Measurements from ENCODE around the gene RTKN. TPM values are rescaled to one million over a fixed set of nuclear protein-coding genes. Genes with fewer than 3 reads are reported as not detected.

RTKN gene
- total and polyA plus RNA-seq, 2 of the 13 experiments (the other 11 are each of a cell fraction or from before 2014, with no cell fraction given), result 159 to 166 TPM

GRCh38 chr2:74391580-74392448 is 49.9 kb downstream of the RTKN start (continued):
- peak; percentile 76; the same call in 1 of the 2 replicates for TF ChIP-seq DMAP1 (CRISPR knock-in tag; IDR thresholded peaks at IDR 0.05)
- no peak for TF ChIP-seq RBM22 (optimal IDR thresholded peaks at IDR 0.05; ENCODE audit: low read length)
- TF ChIP-seq KLF12 (CRISPR knock-in tag; IDR thresholded peaks at IDR 0.05; ENCODE audit: borderline replicate concordance), result peak; percentile 65; the same call in 1 of the 2 replicates
- no peak for TF ChIP-seq NFRKB (IDR thresholded peaks at IDR 0.05)
- TF ChIP-seq KDM5A (IDR thresholded peaks at IDR 0.05; ENCODE audit: borderline replicate concordance, low read length), result peak; percentile 93
- peak; percentile 62 for TF ChIP-seq FOXK1 (CRISPR knock-in tag; IDR thresholded peaks at IDR 0.05; ENCODE audit: borderline replicate concordance, low read depth)
- peak; percentile 72; the same call in 1 of the 2 replicates for TF ChIP-seq TARDBP (CRISPR knock-in tag; IDR thresholded peaks at IDR 0.05)
- TF ChIP-seq ZNF34 (CRISPR knock-in tag; IDR thresholded peaks at IDR 0.05; ENCODE audit: borderline replicate concordance), result no peak
- peak; percentile 93 for TF ChIP-seq ARID2 (CRISPR knock-in tag; IDR thresholded peaks at IDR 0.05; ENCODE audit: borderline replicate concordance)
- no peak for TF ChIP-seq ZNF720 (CRISPR knock-in tag; IDR thresholded peaks at IDR 0.05)
- no peak for TF ChIP-seq SMARCC2 (IDR thresholded peaks at IDR 0.05)
- TF ChIP-seq NFAT5 (CRISPR knock-in tag; IDR thresholded peaks at IDR 0.05), result peak; percentile 46; the same call in 1 of the 2 replicates
- TF ChIP-seq MEIS1 (CRISPR knock-in tag; IDR thresholded peaks at IDR 0.05; ENCODE audit: borderline replicate concordance), result no peak
- no peak for TF ChIP-seq JARID2 (CRISPR knock-in tag; IDR thresholded peaks at IDR 0.05; ENCODE audit: insufficient replicate concordance)
- no peak for TF ChIP-seq JUND (CRISPR knock-in tag; IDR thresholded peaks at IDR 0.05)
- TF ChIP-seq, protein P1, sequence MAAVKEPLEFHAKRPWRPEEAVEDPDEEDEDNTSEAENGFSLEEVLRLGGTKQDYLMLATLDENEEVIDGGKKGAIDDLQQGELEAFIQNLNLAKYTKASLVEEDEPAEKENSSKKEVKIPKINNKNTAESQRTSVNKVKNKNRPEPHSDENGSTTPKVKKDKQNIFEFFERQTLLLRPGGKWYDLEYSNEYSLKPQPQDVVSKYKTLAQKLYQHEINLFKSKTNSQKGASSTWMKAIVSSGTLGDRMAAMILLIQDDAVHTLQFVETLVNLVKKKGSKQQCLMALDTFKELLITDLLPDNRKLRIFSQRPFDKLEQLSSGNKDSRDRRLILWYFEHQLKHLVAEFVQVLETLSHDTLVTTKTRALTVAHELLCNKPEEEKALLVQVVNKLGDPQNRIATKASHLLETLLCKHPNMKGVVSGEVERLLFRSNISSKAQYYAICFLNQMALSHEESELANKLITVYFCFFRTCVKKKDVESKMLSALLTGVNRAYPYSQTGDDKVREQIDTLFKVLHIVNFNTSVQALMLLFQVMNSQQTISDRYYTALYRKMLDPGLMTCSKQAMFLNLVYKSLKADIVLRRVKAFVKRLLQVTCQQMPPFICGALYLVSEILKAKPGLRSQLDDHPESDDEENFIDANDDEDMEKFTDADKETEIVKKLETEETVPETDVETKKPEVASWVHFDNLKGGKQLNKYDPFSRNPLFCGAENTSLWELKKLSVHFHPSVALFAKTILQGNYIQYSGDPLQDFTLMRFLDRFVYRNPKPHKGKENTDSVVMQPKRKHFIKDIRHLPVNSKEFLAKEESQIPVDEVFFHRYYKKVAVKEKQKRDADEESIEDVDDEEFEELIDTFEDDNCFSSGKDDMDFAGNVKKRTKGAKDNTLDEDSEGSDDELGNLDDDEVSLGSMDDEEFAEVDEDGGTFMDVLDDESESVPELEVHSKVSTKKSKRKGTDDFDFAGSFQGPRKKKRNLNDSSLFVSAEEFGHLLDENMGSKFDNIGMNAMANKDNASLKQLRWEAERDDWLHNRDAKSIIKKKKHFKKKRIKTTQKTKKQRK (IDR thresholded peaks at IDR 0.05; ENCODE audit: low read length), result no peak
- peak; percentile 40; the same call in 1 of the 2 replicates for TF ChIP-seq MED1 (CRISPR knock-in tag; IDR thresholded peaks at IDR 0.05)
- TF ChIP-seq, protein P2, sequence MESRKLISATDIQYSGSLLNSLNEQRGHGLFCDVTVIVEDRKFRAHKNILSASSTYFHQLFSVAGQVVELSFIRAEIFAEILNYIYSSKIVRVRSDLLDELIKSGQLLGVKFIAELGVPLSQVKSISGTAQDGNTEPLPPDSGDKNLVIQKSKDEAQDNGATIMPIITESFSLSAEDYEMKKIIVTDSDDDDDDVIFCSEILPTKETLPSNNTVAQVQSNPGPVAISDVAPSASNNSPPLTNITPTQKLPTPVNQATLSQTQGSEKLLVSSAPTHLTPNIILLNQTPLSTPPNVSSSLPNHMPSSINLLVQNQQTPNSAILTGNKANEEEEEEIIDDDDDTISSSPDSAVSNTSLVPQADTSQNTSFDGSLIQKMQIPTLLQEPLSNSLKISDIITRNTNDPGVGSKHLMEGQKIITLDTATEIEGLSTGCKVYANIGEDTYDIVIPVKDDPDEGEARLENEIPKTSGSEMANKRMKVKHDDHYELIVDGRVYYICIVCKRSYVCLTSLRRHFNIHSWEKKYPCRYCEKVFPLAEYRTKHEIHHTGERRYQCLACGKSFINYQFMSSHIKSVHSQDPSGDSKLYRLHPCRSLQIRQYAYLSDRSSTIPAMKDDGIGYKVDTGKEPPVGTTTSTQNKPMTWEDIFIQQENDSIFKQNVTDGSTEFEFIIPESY (CRISPR knock-in tag; IDR thresholded peaks at IDR 0.05), result no peak; the same call in 1 of the 2 replicates
- peak; percentile 92 for TF ChIP-seq ZNF619 (CRISPR knock-in tag; IDR thresholded peaks at IDR 0.05)
